Colonic mucosa (tissue), 4 donors: ENCODE results near the gene ITGAE. TPM values are rescaled to one million over a fixed set of nuclear protein-coding genes. Genes with fewer than 3 reads are reported as not detected.

ENCODE experiments used
- DNase-seq: peaks from one replicate; pipeline ENCODE4 v3.0.0-alpha.2; 2020
- H3K27ac ChIP-seq: fragments of 200-600 bp; one replicate; pipeline ENCODE4 v1.8.0; 2021
- H3K27me3 ChIP-seq: fragments of 200-600 bp; one replicate; pipeline ENCODE4 v1.8.0; 2021
- H3K36me3 ChIP-seq: fragments of 200-600 bp; one replicate; pipeline ENCODE4 v1.8.0; 2021
- H3K4me1 ChIP-seq: fragments of 200-600 bp; one replicate; pipeline ENCODE4 v1.8.0; 2021; ENCODE audit warnings: mild to moderate bottlenecking
- H3K4me3 ChIP-seq: fragments of 200-600 bp; one replicate; pipeline ENCODE4 v1.8.0; 2021
- H3K9ac ChIP-seq, 2 donors: one replicate each; pipeline ENCODE4 v1.7.0; 2013; ENCODE audit warnings: control low read depth in 2 of 2, low read depth in 2 of 2, low read length in 2 of 2
- H3K9me3 ChIP-seq: fragments of 200-600 bp; one replicate; pipeline ENCODE4 v1.8.0; 2021
- CTCF ChIP-seq: fragments of 200-600 bp; IDR thresholded peaks from one replicate; pipeline ENCODE4 v1.8.0; 2022; ENCODE audit warnings: antibody characterized with exemption, mild to moderate bottlenecking
- intact Hi-C: fragments of 100-400 bp; cut with DNase I; formaldehyde crosslinking; loops from one replicate; pipeline ENCODE4 v1.14.1; 2022
- total RNA-seq, 2 donors: library from RNA; stranded (reverse); fragmentation: NEBNext Ultra II Directional in 1 of 2; extraction: Animal tissue kit (Norgen Biotek cat#: 25700) in 1 of 2; gene quantifications; one replicate each; pipeline ENCODE4 v1.2.1, GENCODE V29; 2021
- donor health status: healthy.
- donor health status: DM: no; HTN: no; CAD: no.
- donor health status: DM: no; HTN: no; CAD: no.

Gene ITGAE
- total RNA-seq, 2 donors from 2014 or later = 14.7 to 14.9 TPM

GRCh38 chr17:3668279-3669084 lies 132.5 kb downstream of the ITGAE start, which contains the start of the genes EMC6 and TAX1BP3:
TSS of gene EMC6 (plus strand) at chr17:3668812. CDS start at chr17:3669147, 335 bp downstream.
TSS of gene TAX1BP3 (minus strand) at chr17:3668578. CDS start at chr17:3668526, 52 bp downstream.
- Histone ChIP-seq H3K4me1 (peaks cover 14% of the 10 kb centered on the region), H3K4me3 (peak within 1 kb of the TSS; percentile 92)

DNA sequence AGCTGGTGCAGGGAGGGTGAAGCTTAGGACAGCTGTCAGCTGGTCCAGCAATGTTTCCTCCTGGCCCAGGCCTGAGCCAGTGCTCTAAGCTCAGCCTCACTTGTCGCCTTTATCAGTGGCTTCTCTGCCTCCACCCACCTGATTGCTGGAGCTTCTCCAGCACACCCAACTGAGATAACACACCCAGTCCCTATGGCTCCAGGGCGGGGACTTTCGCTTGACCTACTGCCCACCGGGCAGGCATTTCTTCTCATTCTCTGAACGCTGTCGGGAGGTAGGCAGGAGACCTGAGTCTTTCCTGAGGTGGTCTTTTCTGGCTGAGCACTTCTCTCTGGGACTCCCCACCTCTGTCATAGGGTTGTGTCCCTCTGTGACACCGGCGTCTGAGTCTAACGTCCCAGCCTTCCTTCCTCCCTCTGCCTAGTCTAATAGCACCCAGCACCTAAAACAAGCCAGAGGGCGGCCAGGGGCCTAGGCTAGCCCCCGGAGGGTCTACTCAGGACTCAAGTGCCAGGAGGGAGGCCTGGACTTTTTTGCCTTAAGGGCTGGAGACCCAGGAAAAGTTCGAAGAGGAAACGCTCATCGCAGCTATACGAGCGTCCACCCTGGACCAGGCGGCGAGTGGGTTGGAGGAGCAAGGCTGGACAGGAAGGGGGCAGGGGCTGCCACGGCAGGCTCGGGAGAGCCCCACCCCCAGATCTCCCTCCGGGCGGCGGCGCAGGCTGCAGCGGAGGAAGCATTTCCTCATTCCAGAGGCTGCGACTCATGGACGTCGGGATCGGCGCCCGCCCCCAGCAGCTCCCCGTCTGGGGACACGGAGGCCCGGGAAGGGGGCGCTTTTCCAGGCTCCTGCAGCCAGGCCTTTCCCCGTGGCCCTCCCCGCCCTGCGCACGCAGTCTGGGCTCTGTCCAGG lies 133.4 kb downstream of the ITGAE start:
- H3K27ac ChIP-seq = peak overlapping the region; percentile 97
- intact Hi-C loops = no loop called here
- H3K4me3 ChIP-seq = peak overlapping the region; percentile 92
- peaks cover 14% of the 10 kb centered on the region for H3K4me1 ChIP-seq
- TF ChIP-seq CTCF = no peak
- H3K9ac ChIP-seq = peak overlapping the region; percentile 93 to 99
- H3K9me3 ChIP-seq = no peaks in the 10 kb centered on the region
- peaks cover 7% of the 10 kb centered on the region for H3K36me3 ChIP-seq
- peak; percentile 92 for DNase-seq
- no peaks in the 10 kb centered on the region for H3K27me3 ChIP-seq

More at GRCh38 chr17:3668279-3669084, 132.5 kb downstream of the ITGAE start, which contains the start of the genes EMC6 and TAX1BP3:
- Histone ChIP-seq H3K27ac (peak within 1 kb of the TSS; percentile 97), H3K9ac (peak within 1 kb of the TSS; percentile 93 to 99), H3K9me3 (no peaks in the 10 kb centered on the region), H3K36me3 (peaks cover 7% of the 10 kb centered on the region), H3K27me3 (no peaks in the 10 kb centered on the region)
- intact Hi-C loops = no loop called here
- TF ChIP-seq CTCF = no peak
- peak; percentile 99 for DNase-seq

- Histone ChIP-seq H3K9me3 (no peaks in the 10 kb centered on the region), H3K9ac (peak overlapping the region; percentile 50 to 66), H3K27ac (no peak overlapping the region), H3K27me3 (no peaks in the 10 kb centered on the region), H3K4me3 (no peak overlapping the region), H3K4me1 (peaks cover 14% of the 10 kb centered on the region), H3K36me3 (peaks cover 7% of the 10 kb centered on the region)
- intact Hi-C loops = no loop called here
- TF ChIP-seq CTCF = no peak
- no peak for DNase-seq
Observed at GRCh38 chr17:3666516-3666915, 134.5 kb downstream of the ITGAE start.

- Histone ChIP-seq H3K36me3 (peaks cover 7% of the 10 kb centered on the region), H3K9me3 (no peaks in the 10 kb centered on the region), H3K4me1 (peaks cover 14% of the 10 kb centered on the region), H3K9ac (no peak overlapping the region), H3K4me3 (no peak overlapping the region), H3K27me3 (no peaks in the 10 kb centered on the region), H3K27ac (no peak overlapping the region)
- no peak for TF ChIP-seq CTCF
- intact Hi-C loops = no loop called here
- DNase-seq = no peak
Observed at GRCh38 chr17:3665834-3666233, 135.2 kb downstream of the ITGAE start.

Other genes starting within 250 kb of the ITGAE start
- 1 to 10 TPM; 2.3 to 7.4 TPM for gene TRPV3, start 243.4 kb downstream of the ITGAE start, total RNA-seq
- gene TRPV1, start 191.8 kb downstream of the ITGAE start, total RNA-seq = 1 to 10 TPM; 2.8 to 8.8 TPM
- 10 to 100 TPM; 21.5 to 23.5 TPM for gene SHPK, start 164.9 kb downstream of the ITGAE start, total RNA-seq
- 1 to 10 TPM; 7.9 to 8.1 TPM for gene CTNS, start 164.4 kb downstream of the ITGAE start, total RNA-seq
- 100 to 1,000 TPM; 148 to 195 TPM for gene TAX1BP3, start 132.6 kb downstream of the ITGAE start, total RNA-seq
- gene EMC6, start 132.4 kb downstream of the ITGAE start, total RNA-seq = 10 to 100 TPM; 38.1 to 61.2 TPM
- 1 to 10 TPM in 1 of 2 donors, under 1 TPM in 1; 0.93 to 1.5 TPM for gene P2RX5, start 105.0 kb downstream of the ITGAE start, total RNA-seq
- 10 to 100 TPM in 1 of 2 donors, 1 to 10 TPM in 1; 2.6 to 13.2 TPM for gene HASPIN, start 77.3 kb downstream of the ITGAE start, total RNA-seq
- 10 to 100 TPM; 31.3 to 41.2 TPM for gene NCBP3, start 45.1 kb upstream of the ITGAE start, total RNA-seq
- gene CAMKK1, start 91.9 kb upstream of the ITGAE start, total RNA-seq = 1 to 10 TPM; 3.6 to 7.2 TPM
- 1 to 10 TPM; 2.7 to 4.8 TPM for gene P2RX1, start 115.3 kb upstream of the ITGAE start, total RNA-seq
- 100 to 1,000 TPM; 197 to 308 TPM for gene ATP2A3, start 163.2 kb upstream of the ITGAE start, total RNA-seq